Common myeloid progenitor, CD34-positive (primary cell): Measurements from ENCODE around the gene NEO1.
A peak's percentile ranks its signal among the peaks of the same experiment; 100 is the strongest.

Experiments used
- CTCF ChIA-PET: fragments of 350-600 bp; sonication (Branson Sonifier 250); formaldehyde crosslinking; loops from one replicate; lab custom pipeline; 2021; ENCODE audit warnings: antibody characterized with exemption; lab: Charles Lee
- POLR2A ChIA-PET: fragments of 350-600 bp; sonication (Branson Sonifier 250); formaldehyde crosslinking; loops from one replicate; lab custom pipeline; 2021; ENCODE audit warnings: antibody characterized with exemption; lab: Charles Lee
- DNase-seq, 3 donors: peaks; one replicate each; pipeline versions ENCODE4 v3.0.0 to v3.0.0-alpha.2; 2013
- H3K27ac ChIP-seq, 2 experiments: 1 replicate in 1 of 2; 2 replicates in 1 of 2; pipeline ENCODE4 v1.7.0; 2013; ENCODE audit warnings: inconsistent platforms in 2 of 2, low read length in 2 of 2, mild to moderate bottlenecking in 2 of 2, low read depth in 1 of 2, moderate library complexity in 1 of 2; ENCODE audit not compliant: severe bottlenecking in 2 of 2, insufficient read depth in 1 of 2, poor library complexity in 1 of 2
- H3K27me3 ChIP-seq, 5 experiments: replicated peaks in 2 of 5; 1 replicate in 3 of 5; 2 replicates in 2 of 5; pipeline versions ENCODE4 v1.6.1 to v1.7.0; 2013; ENCODE audit warnings: low read length in 4 of 5, mild to moderate bottlenecking in 2 of 5, moderate library complexity in 2 of 5, inconsistent platforms in 1 of 5; ENCODE audit not compliant: insufficient read depth in 5 of 5, control insufficient read depth in 4 of 5
- H3K36me3 ChIP-seq, 4 experiments: 1 replicate in 2 of 4; 2 replicates in 2 of 4; pipeline versions ENCODE4 v1.6.1 to v1.7.0; 2013; ENCODE audit warnings: low read length in 3 of 4, control low read depth in 1 of 4, mild to moderate bottlenecking in 1 of 4; ENCODE audit not compliant: control insufficient read depth in 4 of 4, insufficient read depth in 4 of 4
- H3K4me1 ChIP-seq, 4 experiments: 1 replicate in 3 of 4; 2 replicates in 1 of 4; pipeline versions ENCODE4 v1.6.1 to v1.7.1; 2013; ENCODE audit warnings: low read length in 3 of 4, mild to moderate bottlenecking in 3 of 4, control low read depth in 1 of 4, inconsistent platforms in 1 of 4, moderate library complexity in 1 of 4; ENCODE audit not compliant: control insufficient read depth in 4 of 4, insufficient read depth in 4 of 4; ENCODE audit errors: control extremely low read depth in 1 of 4
- H3K4me3 ChIP-seq, 7 experiments: 1 replicate in 4 of 7; 2 replicates in 3 of 7; pipeline versions ENCODE4 v1.5.1 to v1.7.0; 2013; ENCODE audit warnings: mild to moderate bottlenecking in 7 of 7, low read length in 6 of 7, moderate library complexity in 6 of 7, inconsistent platforms in 2 of 7, low read depth in 2 of 7, control low read depth in 1 of 7; ENCODE audit not compliant: insufficient read depth in 4 of 7, control insufficient read depth in 1 of 7; ENCODE audit errors: extremely low read depth in 1 of 7
- H3K9me3 ChIP-seq, 5 experiments: 1 replicate in 4 of 5; 2 replicates in 1 of 5; pipeline versions ENCODE4 v1.6.1 to v1.7.1; 2013; ENCODE audit warnings: low read length in 4 of 5, mild to moderate bottlenecking in 2 of 5, inconsistent platforms in 1 of 5, low read depth in 1 of 5, moderate library complexity in 1 of 5; ENCODE audit not compliant: control insufficient read depth in 4 of 5, insufficient read depth in 2 of 5; ENCODE audit errors: control extremely low read depth in 1 of 5
- WGBS: methylation state at CpG from one replicate; pipeline ENCODE4 v1.1.5; 2013; ENCODE audit not compliant: insufficient coverage; 5-methylcytosine and 5-hydroxymethylcytosine counted together

The NEO1 gene

GRCh38 chr15:73265536-73266153 lies 213.4 kb downstream of the NEO1 start:
- H3K27me3 ChIP-seq, result peaks cover 0 to 7% (median 0%) of the 10 kb centered on the region in 5 experiments
- no peak overlapping the region for H3K4me3 ChIP-seq
- H3K9me3 ChIP-seq, result no peaks in the 10 kb centered on the region
- no peak overlapping the region for H3K27ac ChIP-seq
- WGBS, result 72% methylated on average over 3 of the region's 4 CpGs
- no peaks in the 10 kb centered on the region for H3K4me1 ChIP-seq
- ChIA-PET CTCF (interaction anchor here (0.7 to 3.6 kb wide), 8 partner anchors 17 to 532 kb away, joined by 3 to 18 read pairs (median 4); no protein-coding TSS in a partner anchor), POLR2A (no interaction called here)
- peak; percentile 38 to 69 (median 69) for DNase-seq
- no peaks in the 10 kb centered on the region for H3K36me3 ChIP-seq

GRCh38 chr15:73268457-73268856 lies 216.2 kb downstream of the NEO1 start:
- ChIA-PET POLR2A (no interaction called here), CTCF (interaction anchor here (1.3 to 2.2 kb wide), 4 partner anchors 9 to 547 kb away, joined by 3 to 5 read pairs (median 4); no protein-coding TSS in a partner anchor)
- WGBS, result 100% methylated on average over 1 of the region's 1 CpG
- Histone ChIP-seq H3K36me3 (no peaks in the 10 kb centered on the region), H3K4me1 (no peaks in the 10 kb centered on the region), H3K4me3 (no peak overlapping the region), H3K27ac (no peak overlapping the region), H3K9me3 (no peaks in the 10 kb centered on the region), H3K27me3 (peaks cover 0 to 3% (median 2%) of the 10 kb centered on the region in 5 experiments)
- DNase-seq, result no peak

- WGBS, result 75% methylated on average over 1 of the region's 3 CpGs
- no peaks in the 10 kb centered on the region for H3K9me3 ChIP-seq
- ChIA-PET CTCF (interaction anchor here (0.7 to 2.4 kb wide), 5 partner anchors 7 to 404 kb away, joined by 3 to 6 read pairs (median 3); no protein-coding TSS in a partner anchor), POLR2A (no interaction called here)
- no peak overlapping the region for H3K4me3 ChIP-seq
- H3K4me1 ChIP-seq, result no peaks in the 10 kb centered on the region
- H3K27me3 ChIP-seq, result peaks cover 0 to 2% (median 0%) of the 10 kb centered on the region in 5 experiments
- H3K27ac ChIP-seq, result no peak overlapping the region
- no peak for DNase-seq
- no peaks in the 10 kb centered on the region for H3K36me3 ChIP-seq
Observed at GRCh38 chr15:73270366-73271097, 218.3 kb downstream of the NEO1 start.

- ChIA-PET CTCF (interaction anchor here (0.7 to 3.5 kb wide), 10 partner anchors 9 to 551 kb away, joined by 3 to 13 read pairs (median 6); no protein-coding TSS in a partner anchor), POLR2A (no interaction called here)
- Histone ChIP-seq H3K27ac (no peak overlapping the region), H3K9me3 (no peaks in the 10 kb centered on the region), H3K27me3 (peaks cover 0 to 5% (median 2%) of the 10 kb centered on the region in 5 experiments), H3K4me3 (no peak overlapping the region), H3K4me1 (no peaks in the 10 kb centered on the region), H3K36me3 (no peaks in the 10 kb centered on the region)
- WGBS, result 6% methylated on average over 4 of the region's 5 CpGs
- peak; percentile 50 to 68 (median 63) for DNase-seq
Observed at GRCh38 chr15:73273181-73274002, 221.1 kb downstream of the NEO1 start.

- H3K9me3 ChIP-seq, result no peaks in the 10 kb centered on the region
- peaks cover 0 to 12% (median 2%) of the 10 kb centered on the region in 5 experiments for H3K27me3 ChIP-seq
- H3K4me3 ChIP-seq, result no peak overlapping the region
- ChIA-PET CTCF (interaction anchor here (1.1 to 1.2 kb wide), 2 partner anchors 32 to 595 kb away, joined by 3 read pairs; no protein-coding TSS in a partner anchor), POLR2A (no interaction called here)
- H3K36me3 ChIP-seq, result no peaks in the 10 kb centered on the region
- H3K4me1 ChIP-seq, result no peaks in the 10 kb centered on the region
- no peak for DNase-seq
- H3K27ac ChIP-seq, result no peak overlapping the region
Observed at GRCh38 chr15:73275862-73276261, 223.6 kb downstream of the NEO1 start.

- ChIA-PET POLR2A (interaction anchor here (1.1 kb wide), 1 partner anchor 15 kb away, joined by 3 read pairs; no protein-coding TSS in a partner anchor), CTCF (interaction anchor here (1.1 to 3.2 kb wide), 8 partner anchors 9 to 422 kb away, joined by 3 to 11 read pairs (median 6); no protein-coding TSS in a partner anchor)
- WGBS, result no CpG with 5 or more reads among the region's 8 CpGs
- peaks cover 0 to 10% (median 0%) of the 10 kb centered on the region in 5 experiments for H3K27me3 ChIP-seq
- peaks cover 0 to 7% (median 0%) of the 10 kb centered on the region in 4 experiments for H3K4me1 ChIP-seq
- H3K9me3 ChIP-seq, result no peaks in the 10 kb centered on the region
- no peak overlapping the region for H3K27ac ChIP-seq
- no peaks in the 10 kb centered on the region for H3K36me3 ChIP-seq
- peak in 1 of 3 donors; percentile 41 for DNase-seq
- no peak overlapping the region for H3K4me3 ChIP-seq
Observed at GRCh38 chr15:73282567-73283365, 230.5 kb downstream of the NEO1 start.
